H1 (cell line): Measurements from ENCODE around the gene CARD14. TPM values are rescaled to one million over a fixed set of nuclear protein-coding genes. Genes with fewer than 3 reads are reported as not detected.

Source experiments
- CTCF ChIA-PET: fragments of 300-600 bp; sonication (Branson Sonifier 250); formaldehyde crosslinking; loops from one replicate; lab custom pipeline; 2021; ENCODE audit not compliant: partially characterized antibody; lab: Charles Lee
- POLR2A ChIA-PET: fragments of 300-600 bp; sonication (Branson Sonifier 250); formaldehyde crosslinking; loops from one replicate; lab custom pipeline; 2021; ENCODE audit warnings: inconsistent platforms; ENCODE audit not compliant: partially characterized antibody; lab: Charles Lee
- DNase-seq, 2 experiments: peaks; one replicate each; pipeline versions ENCODE4 v3.0.0 to v3.0.0-alpha.2; 2010 to 2022; ENCODE audit warnings: low spot score in 2 of 2, low read depth in 1 of 2, mixed read lengths in 1 of 2
- FAIRE-seq: peaks from 2 replicates; lab custom pipeline; 2011; peaks lifted over from hg19 to GRCh38; lab: Jason Lieb, UNC
- H2AFZ ChIP-seq: 2 replicates; pipeline ENCODE4 v1.8.1; 2012; ENCODE audit warnings: low read length, inconsistent platforms
- H2AK5ac ChIP-seq: 2 replicates; pipeline ENCODE4 v1.6.1; 2013; ENCODE audit warnings: low read depth, low read length
- H2BK120ac ChIP-seq: replicated peaks from 2 replicates; pipeline ENCODE3; 2013; ENCODE audit warnings: low read depth, low read length, inconsistent platforms
- H2BK12ac ChIP-seq: 2 replicates; pipeline ENCODE4 v1.6.1; 2013; ENCODE audit warnings: low read depth, low read length
- H2BK15ac ChIP-seq: 2 replicates; pipeline ENCODE4 v1.6.1; 2013; ENCODE audit warnings: low read length
- H2BK20ac ChIP-seq: 2 replicates; pipeline ENCODE4 v1.6.1; 2013; ENCODE audit warnings: low read length
- H2BK5ac ChIP-seq: 2 replicates; pipeline ENCODE4 v1.6.1; 2013; ENCODE audit warnings: low read depth, low read length
- H3K14ac ChIP-seq: 2 replicates; pipeline ENCODE4 v1.6.1; 2013; ENCODE audit warnings: inconsistent platforms; ENCODE audit not compliant: insufficient read length
- H3K18ac ChIP-seq: 2 replicates; pipeline ENCODE4 v1.6.1; 2013; ENCODE audit warnings: low read length; ENCODE audit errors: extremely low read depth
- H3K23ac ChIP-seq: 2 replicates; pipeline ENCODE4 v1.6.1; 2013; ENCODE audit warnings: inconsistent platforms; ENCODE audit not compliant: insufficient read length
- H3K23me2 ChIP-seq: 2 replicates; pipeline ENCODE4 v1.6.1; 2013; ENCODE audit warnings: low read depth, low read length
- H3K27ac ChIP-seq: 2 replicates; pipeline ENCODE4 v1.6.1; 2011; ENCODE audit warnings: low read depth, low read length, inconsistent platforms
- H3K27me3 ChIP-seq, 4 experiments: replicated peaks in 1 of 4; 1 replicate in 1 of 4; 2 replicates in 3 of 4; pipeline versions ENCODE4 v1.6.1 to v1.8.1; 2011 to 2013; ENCODE audit warnings: low read length in 3 of 4, mild to moderate bottlenecking in 3 of 4, inconsistent platforms in 2 of 4, mixed read lengths in 2 of 4, moderate library complexity in 1 of 4; ENCODE audit not compliant: control insufficient read depth in 3 of 4, insufficient read depth in 3 of 4; ENCODE audit errors: extremely low read depth in 1 of 4
- H3K36me3 ChIP-seq, 4 experiments: 2 replicates each; pipeline versions ENCODE4 v1.6.1 to v1.8.1; 2011 to 2013; ENCODE audit warnings: mild to moderate bottlenecking in 4 of 4, low read length in 3 of 4, moderate library complexity in 2 of 4, control low read depth in 1 of 4, inconsistent platforms in 1 of 4; ENCODE audit not compliant: insufficient read depth in 4 of 4, control insufficient read depth in 2 of 4
- H3K4ac ChIP-seq: replicated peaks from 2 replicates; pipeline ENCODE3; 2013; ENCODE audit warnings: low read length, low read depth, mixed read lengths, inconsistent platforms; ENCODE audit not compliant: insufficient read length
- H3K4me1 ChIP-seq, 4 experiments: replicated peaks in 1 of 4; 1 replicate in 1 of 4; 2 replicates in 3 of 4; pipeline versions ENCODE4 v1.6.1 to v1.8.1; 2011 to 2013; ENCODE audit warnings: low read length in 3 of 4, inconsistent platforms in 2 of 4, mixed read lengths in 1 of 4; ENCODE audit not compliant: insufficient read depth in 4 of 4, control insufficient read depth in 3 of 4
- H3K4me2 ChIP-seq, 2 experiments: 2 replicates each; pipeline versions ENCODE4 v1.6.1 to v1.8.1; 2011 to 2013; ENCODE audit warnings: low read depth in 2 of 2, low read length in 2 of 2, control low read depth in 1 of 2, inconsistent platforms in 1 of 2, mild to moderate bottlenecking in 1 of 2; ENCODE audit not compliant: insufficient read depth in 1 of 2
- H3K4me3 ChIP-seq, 4 experiments: fragments of 200-600, 300-600 bp in 1 of 4; sonication (generic), shearing (Covaris generic), sonication (Bioruptor Twin) in 1 of 4; 2 replicates each; pipeline versions ENCODE4 v1.5.1 to v1.8.1; 2011 to 2016; ENCODE audit warnings: low read length in 4 of 4, low read depth in 3 of 4, control low read depth in 2 of 4, inconsistent platforms in 2 of 4, mild to moderate bottlenecking in 2 of 4, mixed read lengths in 1 of 4, moderate library complexity in 1 of 4; ENCODE audit not compliant: insufficient read depth in 2 of 4; ENCODE audit errors: extremely low read depth in 1 of 4
- H3K56ac ChIP-seq: replicated peaks from 2 replicates; pipeline ENCODE3; 2013; ENCODE audit warnings: low read depth, mild to moderate bottlenecking, mixed read lengths, low read length, inconsistent platforms; ENCODE audit not compliant: insufficient read length
- H3K79me1 ChIP-seq: 2 replicates; pipeline ENCODE4 v1.6.1; 2013; ENCODE audit warnings: low read depth, low read length, control low read depth
- H3K79me2 ChIP-seq, 2 experiments: 2 replicates each; pipeline versions ENCODE4 v1.6.1 to v1.8.1; 2012 to 2013; ENCODE audit warnings: low read length in 2 of 2, mild to moderate bottlenecking in 2 of 2, inconsistent platforms in 1 of 2; ENCODE audit not compliant: insufficient read depth in 2 of 2, control insufficient read depth in 1 of 2
- H3K9ac ChIP-seq, 4 experiments: replicated peaks in 1 of 4; 1 replicate in 1 of 4; 2 replicates in 3 of 4; pipeline versions ENCODE4 v1.6.1 to v1.8.1; 2011 to 2013; ENCODE audit warnings: low read depth in 3 of 4, low read length in 3 of 4, control low read depth in 2 of 4, mild to moderate bottlenecking in 2 of 4, moderate library complexity in 2 of 4, inconsistent platforms in 1 of 4; ENCODE audit errors: extremely low read depth in 1 of 4
- H3K9me3 ChIP-seq, 2 experiments: 2 replicates each; pipeline versions ENCODE4 v1.6.1 to v1.8.1; 2012 to 2013; ENCODE audit warnings: mild to moderate bottlenecking in 2 of 2, moderate library complexity in 2 of 2, control low read depth in 1 of 2, inconsistent platforms in 1 of 2, low read depth in 1 of 2, low read length in 1 of 2, mixed read lengths in 1 of 2; ENCODE audit not compliant: insufficient read depth in 2 of 2
- H4K20me1 ChIP-seq, 2 experiments: replicated peaks in 1 of 2; 2 replicates each; pipeline versions ENCODE3 to v1.8.1; 2011 to 2013; ENCODE audit warnings: inconsistent platforms in 2 of 2, low read length in 2 of 2, mild to moderate bottlenecking in 1 of 2; ENCODE audit not compliant: insufficient read depth in 2 of 2, control insufficient read depth in 1 of 2
- H4K5ac ChIP-seq: 2 replicates; pipeline ENCODE4 v1.6.1; 2013; ENCODE audit warnings: low read length, low read depth, mixed read lengths, inconsistent platforms; ENCODE audit not compliant: insufficient read length
- H4K8ac ChIP-seq: 2 replicates; pipeline ENCODE4 v1.8.0; 2013; ENCODE audit warnings: mild to moderate bottlenecking, moderate library complexity, low read length, inconsistent platforms; ENCODE audit not compliant: insufficient read depth; ENCODE audit errors: extremely low read depth
- H4K91ac ChIP-seq: replicated peaks from 2 replicates; pipeline ENCODE3; 2013; ENCODE audit warnings: low read length, mixed read lengths, inconsistent platforms; ENCODE audit not compliant: insufficient read length
- ASH2L ChIP-seq: fragments of 200-600, 300-600 bp; sonication (generic); IDR thresholded peaks from one replicate; pipeline ENCODE4 v1.7.1; 2017; ENCODE audit warnings: low read length
- EGR1 ChIP-seq: IDR thresholded peaks from 2 replicates; pipeline ENCODE4 v1.6.1; 2011; ENCODE audit warnings: low read depth, low read length, borderline replicate concordance
- JUN ChIP-seq: IDR thresholded peaks from 2 replicates; pipeline ENCODE4 v1.6.1; 2011; ENCODE audit warnings: low read depth, mild to moderate bottlenecking, improper control_type of control experiment, low read length
- KDM4A ChIP-seq: IDR thresholded peaks from one replicate; pipeline ENCODE4 v1.7.1; 2012; ENCODE audit warnings: low read depth, mild to moderate bottlenecking, moderate library complexity, low read length, inconsistent platforms; ENCODE audit not compliant: severe bottlenecking
- NANOG ChIP-seq: IDR thresholded peaks from 2 replicates; pipeline ENCODE4 v1.6.1; 2011; ENCODE audit warnings: low read length, low read depth, mild to moderate bottlenecking, inconsistent platforms; ENCODE audit not compliant: insufficient read depth, poor library complexity, severe bottlenecking
- NRF1 ChIP-seq: IDR thresholded peaks from 2 replicates; pipeline ENCODE4 v1.6.1; 2011; ENCODE audit warnings: mild to moderate bottlenecking, low read depth, low read length, improper control_type of control experiment
- POU5F1 ChIP-seq: IDR thresholded peaks from 2 replicates; pipeline ENCODE4 v1.6.1; 2011; ENCODE audit warnings: low read depth, mild to moderate bottlenecking, low read length, moderate library complexity
- SIX5 ChIP-seq: IDR thresholded peaks from 2 replicates; pipeline ENCODE4 v1.6.1; 2011; ENCODE audit warnings: mild to moderate bottlenecking, low read depth, low read length
- SP1 ChIP-seq: IDR thresholded peaks from 2 replicates; pipeline ENCODE4 v1.6.1; 2011; ENCODE audit warnings: low read depth, low read length
- TEAD4 ChIP-seq: IDR thresholded peaks from 2 replicates; pipeline ENCODE4 v1.6.1; 2012; ENCODE audit warnings: low read depth, low read length, inconsistent platforms, mixed read lengths
- YY1 ChIP-seq: IDR thresholded peaks from 2 replicates; pipeline ENCODE4 v1.6.1; 2011; ENCODE audit warnings: low read depth, mild to moderate bottlenecking, low read length
- ZNF274 ChIP-seq: IDR thresholded peaks from 2 replicates; pipeline ENCODE4 v1.7.0; 2012; ENCODE audit warnings: low read length, borderline replicate concordance; ENCODE audit errors: extremely low read depth
- WGBS, 2 experiments: shearing (Covaris generic) in 1 of 2; methylation state at CpG; one replicate each; pipeline versions ENCODE4 v1.1.6 to v1.1.7; 2013 to 2015; ENCODE audit warnings: low lambda C conversion rate in 2 of 2, mixed read lengths in 2 of 2, inconsistent platforms in 1 of 2, low coverage in 1 of 2, missing lambda C conversion rate in 1 of 2; ENCODE audit not compliant: insufficient replicate concordance in 2 of 2, insufficient coverage in 1 of 2, insufficient read length in 1 of 2; ENCODE audit errors: extremely low coverage in 1 of 2, missing lambda C conversion rate in 1 of 2; 5-methylcytosine and 5-hydroxymethylcytosine counted together
- polyA plus RNA-seq, 7 experiments: library from polyadenylated mRNA; depleted of rRNA in 3 of 7; stranded (reverse) in 5 of 7; unstranded in 2 of 7; fragments of >200 nt in 5 of 7; fragments of 200-250 nt in 2 of 7; gene quantifications; 1 replicate in 5 of 7; 2 replicates in 1 of 7; 4 replicates in 1 of 7; pipeline versions ENCODE4 v1.2.1 to v1.2.3, GENCODE V29; 2011 to 2013; ENCODE audit warnings: missing spikeins in 2 of 7, mixed read lengths in 2 of 7
- total RNA-seq: library from RNA; stranded (reverse); fragmentation: NEBNext Ultra II Directional; extraction: Animal tissue kit (Norgen Biotek cat#: 25700); gene quantifications from 2 replicates; pipeline ENCODE4 v1.2.1, GENCODE V29; 2021

The CARD14 gene
- total and polyA plus RNA-seq, 2 of the 8 experiments (the other 6 are each of a cell fraction or from before 2014, with no cell fraction given): 0.08 TPM; not detected in 1

DNA sequence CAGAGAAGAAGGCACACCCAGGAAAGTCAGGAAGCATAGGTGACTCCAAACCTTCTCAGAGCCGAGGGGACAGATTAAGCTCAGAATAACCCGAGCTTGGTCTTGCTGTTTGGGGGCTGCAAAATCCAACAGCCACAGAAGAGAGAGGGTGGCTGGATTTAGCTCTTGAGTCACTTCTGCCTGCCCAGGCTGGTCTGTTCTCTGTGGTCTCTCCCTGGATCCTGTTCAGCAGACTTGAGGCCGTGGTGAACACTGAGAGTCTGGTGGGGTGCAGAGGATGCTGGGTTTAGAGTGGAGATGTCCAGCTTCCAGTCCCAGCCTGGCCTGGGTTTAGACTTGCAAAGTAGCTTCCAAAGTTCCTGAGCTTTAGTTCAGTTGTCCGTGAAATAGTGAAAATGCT lies 59.2 kb downstream of the CARD14 start:
- H3K23me2 ChIP-seq: peaks cover 3% of the 10 kb centered on the region; the same call in 1 of the 2 replicates
- DNase-seq (no peak), FAIRE-seq (no peak)
- 96% methylated on average over 4 of the region's 4 CpGs; no CpG with 5 or more reads in 1 of the 2 experiments for WGBS, 2 experiments
- H3K36me3 ChIP-seq: peaks cover 0 to 6% (median 1%) of the 10 kb centered on the region in 4 experiments; a peak in 2 of 8 replicates
- H4K91ac ChIP-seq: no peak overlapping the region
- H3K4me3 ChIP-seq: no peak overlapping the region
- no peaks in the 10 kb centered on the region for H3K79me2 ChIP-seq
- no peak overlapping the region for H2BK15ac ChIP-seq
- no peak overlapping the region for H3K4ac ChIP-seq
- ChIA-PET POLR2A (interaction anchor here (0.6 to 4.6 kb wide), 7 partner anchors 9 to 189 kb away, joined by 3 to 19 read pairs (median 3); partner anchors contain the start of genes RNF213, SGSH and SLC26A11), CTCF (interaction anchor here (0.7 to 1.9 kb wide), 7 partner anchors 9 to 37 kb away, joined by 4 to 8 read pairs (median 4); partner anchors contain the start of gene SGSH)
- no peak overlapping the region for H4K5ac ChIP-seq
- no peak overlapping the region for H3K4me2 ChIP-seq
- no peak overlapping the region for H3K23ac ChIP-seq
- H3K9me3 ChIP-seq: peaks cover 0 to 6% of the 10 kb centered on the region in 2 experiments; a peak in 1 of 4 replicates
- H3K56ac ChIP-seq: no peak overlapping the region
- no peak overlapping the region; the same call in 1 of the 2 replicates for H4K8ac ChIP-seq
- H2BK12ac ChIP-seq: no peak overlapping the region
- H2AFZ ChIP-seq: no peak overlapping the region
- no peak overlapping the region for H2BK5ac ChIP-seq
- H2BK20ac ChIP-seq: no peak overlapping the region
- H3K4me1 ChIP-seq: peaks cover 0 to 16% (median 6%) of the 10 kb centered on the region in 4 experiments; a peak in 6 of 7 replicates
- no peak overlapping the region for H3K9ac ChIP-seq
- H3K18ac ChIP-seq: no peak overlapping the region
- H3K27me3 ChIP-seq: no peaks in the 10 kb centered on the region
- 0 out of 2 replicates have a peak, but pooled peaks cover 1% of the 10 kb centered on the region for H3K79me1 ChIP-seq
- H4K20me1 ChIP-seq: peaks cover under 1 to 2% of the 10 kb centered on the region in 2 experiments
- H3K27ac ChIP-seq: no peak overlapping the region
- H2BK120ac ChIP-seq: no peak overlapping the region
- H3K14ac ChIP-seq: no peak overlapping the region
- no peak overlapping the region for H2AK5ac ChIP-seq
- TF ChIP-seq YY1 (no peak), SIX5 (no peak), NRF1 (no peak), SP1 (no peak), ASH2L (no peak), TEAD4 (no peak), NANOG (no peak), ZNF274 (no peak), EGR1 (no peak), POU5F1 (no peak), JUN (no peak), KDM4A (no peak)
